ENCODE measurements around the gene ALX4. TPM values are rescaled to one million over a fixed set of nuclear protein-coding genes. Genes with fewer than 3 reads are reported as not detected.

Gene ALX4
- total and polyA plus RNA-seq, 2 donors (not counting 3 experiments of a cell fraction or from before 2014, with no cell fraction given): not detected

DNA sequence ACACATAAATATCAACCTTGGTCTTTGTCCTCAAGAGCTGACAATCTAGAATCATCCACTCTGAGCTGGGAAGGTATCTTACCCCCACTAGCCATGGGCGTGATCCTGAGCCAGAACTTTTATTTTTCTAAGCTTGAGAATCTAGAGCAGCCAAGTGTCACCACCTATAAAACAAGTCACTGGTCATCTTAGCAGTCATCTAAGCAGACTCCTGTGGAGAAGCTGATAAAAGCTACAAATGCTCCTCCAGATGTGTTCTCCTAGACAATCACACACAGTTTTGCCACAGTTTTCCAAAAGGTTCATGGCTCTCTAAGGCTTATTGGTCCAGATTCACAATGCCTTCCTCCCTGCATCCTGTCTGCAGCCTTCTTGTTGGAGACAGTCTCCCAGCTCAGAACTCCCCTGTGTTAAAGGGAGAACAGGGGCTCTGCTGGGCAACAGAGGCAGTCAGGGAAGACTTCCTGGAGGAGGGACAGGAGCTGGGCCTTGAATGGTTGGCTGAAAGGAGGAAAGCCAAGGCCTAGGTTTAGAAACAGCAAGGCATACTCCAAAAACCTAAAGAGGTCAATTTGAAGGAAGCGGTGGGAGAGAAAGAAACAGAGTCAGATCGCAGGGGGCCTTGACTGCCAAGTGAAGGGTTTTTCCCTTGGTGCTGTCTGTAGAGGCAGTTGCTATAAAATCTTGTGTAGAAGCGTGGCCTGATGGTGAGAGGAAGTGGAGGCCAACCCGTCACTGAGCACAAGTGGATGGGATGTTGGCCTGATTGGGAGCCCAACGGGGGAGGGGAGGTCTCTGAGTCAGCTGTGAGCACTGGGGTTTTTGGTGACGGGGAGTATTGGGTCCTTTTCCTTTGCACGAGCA, 42.0 kb downstream of the ALX4 start:
- Histone ChIP-seq H3K9ac (replicated peaks; ENCODE audit: extremely low read depth, insufficient read depth, low read length) (no peak overlapping the region), H3K27me3 (ENCODE audit: control insufficient read depth in 2 of 2, insufficient read depth in 2 of 2, low read length in 2 of 2) (no peaks in the 10 kb centered on the region), H3K4me1 (ENCODE audit: control insufficient read depth, extremely low read depth, insufficient read depth, low read length) (peaks cover 20% of the 10 kb centered on the region), H3K9me3 (replicated peaks; ENCODE audit: control insufficient read depth, insufficient read depth, low read length) (no peaks in the 10 kb centered on the region), H3K4me3 (replicated peaks in 1 of 3; ENCODE audit: insufficient read depth in 1 of 3, low read depth in 1 of 3, low read length in 3 of 3) (no peak overlapping the region), H3K27ac (ENCODE audit: insufficient read depth, low read depth, low read length) (no peak overlapping the region), H4K20me1 (replicated peaks; ENCODE audit: control insufficient read depth, extremely low read depth, insufficient read depth, low read length) (no peaks in the 10 kb centered on the region), H3K9me1 (replicated peaks; ENCODE audit: control insufficient read depth, extremely low read depth, insufficient read depth, low read length) (no peaks in the 10 kb centered on the region), H3K36me3 (ENCODE audit: control insufficient read depth in 2 of 2, extremely low read depth in 1 of 2, insufficient read depth in 2 of 2, low read length in 2 of 2) (no peaks in the 10 kb centered on the region), H3K4me2 (ENCODE audit: insufficient read depth, low read length) (no peak overlapping the region), H2AFZ (ENCODE audit: low read depth, low read length) (no peak overlapping the region), H3K79me2 (ENCODE audit: control insufficient read depth, insufficient read depth, low read length) (no peaks in the 10 kb centered on the region)
- BruUV-seq (replicated peaks): no TSS peak
- dilution Hi-C loops (cut with MboI; ENCODE audit: extremely low pct_ligation_motif_present, low sequenced_read_pairs) (no loop called here), intact Hi-C loops (cut with micrococcal nuclease) (no loop called here)
- ChIA-PET POLR2A (no interaction called here), CTCF (interaction anchor here (0.9 to 2.9 kb wide), 6 partner anchors 10 to 173 kb away, joined by 3 to 20 read pairs (median 4); partner anchors contain the start of gene EXT2)
- FAIRE-seq (no peak), DNase-seq (ENCODE audit: low read depth, low spot score) (no peak)
- TF ChIP-seq MYC (IDR thresholded peaks at IDR 0.05; ENCODE audit: low read depth, low read length): no peak
- no peak for TF ChIP-seq POLR2AphosphoS5 (IDR thresholded peaks at IDR 0.05; ENCODE audit: insufficient read depth, low read depth, low read length)
- TF ChIP-seq FOS (IDR thresholded peaks at IDR 0.05; ENCODE audit: borderline replicate concordance, insufficient read depth, low read length): no peak
- TF ChIP-seq, protein P1, sequence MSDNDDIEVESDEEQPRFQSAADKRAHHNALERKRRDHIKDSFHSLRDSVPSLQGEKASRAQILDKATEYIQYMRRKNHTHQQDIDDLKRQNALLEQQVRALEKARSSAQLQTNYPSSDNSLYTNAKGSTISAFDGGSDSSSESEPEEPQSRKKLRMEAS (IDR thresholded peaks at IDR 0.05; ENCODE audit: insufficient read depth, insufficient read length): no peak
- TF ChIP-seq GATA2 (IDR thresholded peaks at IDR 0.05; ENCODE audit: insufficient read depth, insufficient read length, low read depth, low read length): no peak
- no peak for TF ChIP-seq JUN (IDR thresholded peaks at IDR 0.05; ENCODE audit: borderline replicate concordance, insufficient read depth, insufficient read length, low read depth)
- no peak for TF ChIP-seq EZH2 (IDR thresholded peaks at IDR 0.05; ENCODE audit: borderline replicate concordance, low read depth, low read length, severe bottlenecking)

Measured in endothelial cell of umbilical vein (primary cell).